ENCODE data around the gene LHX6. TPM values are rescaled to one million over a fixed set of nuclear protein-coding genes. Genes with fewer than 3 reads are reported as not detected.

The LHX6 gene
- total RNA-seq, 4 donors from 2014 or later = 0.53 to 12.4 (median 3.1) TPM

- peak in 1 of 3 donors; percentile 22 for DNase-seq
- TF ChIP-seq CTCF (IDR thresholded peaks at IDR 0.05) = no peak
- TF ChIP-seq POLR2A (IDR thresholded peaks at IDR 0.05) = no peak
- Histone ChIP-seq H3K4me3 (no peak overlapping the region), H3K27me3 (no peaks in the 10 kb centered on the region), H3K36me3 (no peaks in the 10 kb centered on the region), H3K9me3 (no peaks in the 10 kb centered on the region), H3K4me1 (no peaks in the 10 kb centered on the region), H3K27ac (no peak overlapping the region)
Observed at GRCh38 chr9:122206118-122207046, 22.4 kb downstream of the LHX6 start.

GRCh38 chr9:122205176-122205575, 23.6 kb downstream of the LHX6 start:
- Histone ChIP-seq H3K36me3 (no peaks in the 10 kb centered on the region), H3K27me3 (no peaks in the 10 kb centered on the region), H3K27ac (no peak overlapping the region), H3K4me3 (no peak overlapping the region), H3K4me1 (no peaks in the 10 kb centered on the region), H3K9me3 (no peaks in the 10 kb centered on the region)
- TF ChIP-seq CTCF (IDR thresholded peaks at IDR 0.05) = no peak
- TF ChIP-seq POLR2A (IDR thresholded peaks at IDR 0.05) = no peak
- peak in 1 of 3 donors; percentile 27 for DNase-seq

- no peak for TF ChIP-seq POLR2A (IDR thresholded peaks at IDR 0.05)
- no peak for TF ChIP-seq CTCF (IDR thresholded peaks at IDR 0.05)
- Histone ChIP-seq H3K4me3 (no peak overlapping the region), H3K27me3 (no peaks in the 10 kb centered on the region), H3K9me3 (no peaks in the 10 kb centered on the region), H3K27ac (no peak overlapping the region), H3K4me1 (no peaks in the 10 kb centered on the region), H3K36me3 (no peaks in the 10 kb centered on the region)
- peak in 1 of 3 donors; percentile 26 for DNase-seq
Observed at GRCh38 chr9:122204491-122204890, 24.3 kb downstream of the LHX6 start.

- Histone ChIP-seq H3K27me3 (no peaks in the 10 kb centered on the region), H3K4me1 (no peaks in the 10 kb centered on the region), H3K9me3 (no peaks in the 10 kb centered on the region), H3K36me3 (no peaks in the 10 kb centered on the region), H3K4me3 (no peak overlapping the region), H3K27ac (no peak overlapping the region)
- no peak for DNase-seq
- no peak for TF ChIP-seq POLR2A (IDR thresholded peaks at IDR 0.05)
- no peak for TF ChIP-seq CTCF (IDR thresholded peaks at IDR 0.05)
Observed at GRCh38 chr9:122204055-122204454, 24.7 kb downstream of the LHX6 start.

- no peak for DNase-seq
- TF ChIP-seq CTCF (IDR thresholded peaks at IDR 0.05) (no peak), POLR2A (IDR thresholded peaks at IDR 0.05) (no peak)
- Histone ChIP-seq H3K36me3 (no peaks in the 10 kb centered on the region), H3K27ac (no peak overlapping the region), H3K4me1 (no peaks in the 10 kb centered on the region), H3K9me3 (no peaks in the 10 kb centered on the region), H3K4me3 (no peak overlapping the region), H3K27me3 (no peaks in the 10 kb centered on the region)
Observed at GRCh38 chr9:122202111-122202510, 26.6 kb downstream of the LHX6 start.
